Endothelial cell of umbilical vein (primary cell): ENCODE data around the gene CFAP73. TPM values are rescaled to one million over a fixed set of nuclear protein-coding genes. Genes with fewer than 3 reads are reported as not detected.
A peak's percentile ranks its signal among the peaks of the same experiment; 100 is the strongest.

Source experiments
- BruUV-seq: library from RNA; stranded (reverse); fragments of 400-500 nt; replicated peaks from 2 replicates; lab custom pipeline; 2021; lab: Mats Ljungman, UMichigan
- CTCF ChIA-PET: fragments of 300-600, 350-600 bp; sonication (Branson Sonifier 250); formaldehyde crosslinking; loops from one replicate; lab custom pipeline; 2021; ENCODE audit warnings: antibody characterized with exemption, inconsistent platforms; lab: Charles Lee
- POLR2A ChIA-PET: fragments of 300-600, 350-600 bp; sonication (Branson Sonifier 250); formaldehyde crosslinking; loops from one replicate; lab custom pipeline; 2021; ENCODE audit warnings: antibody characterized with exemption, inconsistent platforms; lab: Charles Lee
- DNase-seq: peaks from one replicate; pipeline ENCODE4 v3.0.0-alpha.2; 2011; ENCODE audit warnings: low read depth, low spot score
- FAIRE-seq: peaks from 2 replicates; lab custom pipeline; 2011; peaks lifted over from hg19 to GRCh38; lab: Jason Lieb, UNC
- H2AFZ ChIP-seq: 2 replicates; pipeline ENCODE4 v1.6.0; 2012; ENCODE audit warnings: low read depth, low read length, control low read depth, inconsistent platforms
- H3K27ac ChIP-seq: 2 replicates; pipeline ENCODE4 v1.5.1; 2011; ENCODE audit warnings: low read depth, mild to moderate bottlenecking, control low read depth, low read length, moderate library complexity; ENCODE audit not compliant: insufficient read depth
- H3K27me3 ChIP-seq, 2 experiments: 2 replicates each; pipeline versions ENCODE4 v1.6.0 to v1.6.1; 2011; ENCODE audit warnings: low read length in 2 of 2, mixed read lengths in 1 of 2; ENCODE audit not compliant: control insufficient read depth in 2 of 2, insufficient read depth in 2 of 2
- H3K36me3 ChIP-seq, 2 experiments: 2 replicates in 1 of 2; 3 replicates in 1 of 2; pipeline ENCODE4 v1.5.1; 2011; ENCODE audit warnings: low read length in 2 of 2, mild to moderate bottlenecking in 1 of 2, moderate library complexity in 1 of 2; ENCODE audit not compliant: control insufficient read depth in 2 of 2, insufficient read depth in 2 of 2; ENCODE audit errors: extremely low read depth in 1 of 2
- H3K4me1 ChIP-seq: 3 replicates; pipeline ENCODE4 v1.5.1; 2011; ENCODE audit warnings: mild to moderate bottlenecking, low read length; ENCODE audit not compliant: control insufficient read depth, insufficient read depth; ENCODE audit errors: extremely low read depth
- H3K4me2 ChIP-seq: 2 replicates; pipeline ENCODE4 v1.6.1; 2011; ENCODE audit warnings: low read length, control low read depth, mixed read lengths; ENCODE audit not compliant: insufficient read depth
- H3K4me3 ChIP-seq, 3 experiments: fragments of 200-600 bp in 1 of 3; sonication (generic), shearing (Covaris generic) in 1 of 3; replicated peaks in 1 of 3; 2 replicates each; pipeline ENCODE4 v1.5.1; 2011 to 2016; ENCODE audit warnings: control low read depth in 3 of 3, low read length in 3 of 3, mild to moderate bottlenecking in 2 of 3, inconsistent platforms in 1 of 3, low read depth in 1 of 3, moderate library complexity in 1 of 3; ENCODE audit not compliant: insufficient read depth in 1 of 3
- H3K79me2 ChIP-seq: 2 replicates; pipeline ENCODE4 v1.6.0; 2012; ENCODE audit warnings: low read length, inconsistent platforms; ENCODE audit not compliant: control insufficient read depth, insufficient read depth
- H3K9ac ChIP-seq: replicated peaks from 2 replicates; pipeline ENCODE3; 2011; ENCODE audit warnings: low read length, control low read depth; ENCODE audit not compliant: insufficient read depth; ENCODE audit errors: extremely low read depth
- H3K9me1 ChIP-seq: replicated peaks from 3 replicates; pipeline ENCODE4 v1.6.0; 2011; ENCODE audit warnings: mild to moderate bottlenecking, low read length; ENCODE audit not compliant: control insufficient read depth, insufficient read depth; ENCODE audit errors: extremely low read depth
- H3K9me3 ChIP-seq: replicated peaks from 2 replicates; pipeline ENCODE4 v1.5.1; 2012; ENCODE audit warnings: low read length, inconsistent platforms; ENCODE audit not compliant: control insufficient read depth, insufficient read depth
- H4K20me1 ChIP-seq: replicated peaks from 2 replicates; pipeline ENCODE3; 2011; ENCODE audit warnings: mild to moderate bottlenecking, low read length; ENCODE audit not compliant: control insufficient read depth, insufficient read depth; ENCODE audit errors: extremely low read depth
- CTCF ChIP-seq, 2 donors: IDR thresholded peaks; 1 replicate in 1 of 2; 2 replicates in 1 of 2; pipeline ENCODE4 v1.5.1; 2011; ENCODE audit warnings: low read length in 2 of 2, mild to moderate bottlenecking in 2 of 2, moderate library complexity in 2 of 2, control low read depth in 1 of 2, inconsistent platforms in 1 of 2, low read depth in 1 of 2; ENCODE audit not compliant: insufficient read depth in 1 of 2; ENCODE audit errors: extremely low read depth in 1 of 2
- EZH2 ChIP-seq: IDR thresholded peaks from 2 replicates; pipeline ENCODE4 v1.6.1; 2012; ENCODE audit warnings: borderline replicate concordance, low read depth, mild to moderate bottlenecking, moderate library complexity, low read length, inconsistent platforms; ENCODE audit not compliant: severe bottlenecking
- FOS ChIP-seq: IDR thresholded peaks from 2 replicates; pipeline ENCODE4 v1.6.1; 2011; ENCODE audit warnings: mild to moderate bottlenecking, low read length, moderate library complexity, borderline replicate concordance; ENCODE audit not compliant: insufficient read depth
- GATA2 ChIP-seq: IDR thresholded peaks from 2 replicates; pipeline ENCODE4 v1.7.0; 2011; ENCODE audit warnings: low read depth, mild to moderate bottlenecking, moderate library complexity, mixed read lengths, low read length; ENCODE audit not compliant: insufficient read length, insufficient read depth
- JUN ChIP-seq: IDR thresholded peaks from 2 replicates; pipeline ENCODE4 v1.6.1; 2011; ENCODE audit warnings: borderline replicate concordance, low read depth; ENCODE audit not compliant: insufficient read length, insufficient read depth
- MAX ChIP-seq: IDR thresholded peaks from 2 replicates; pipeline ENCODE4 v1.6.1; 2011; ENCODE audit not compliant: insufficient read depth, insufficient read length
- MYC ChIP-seq: IDR thresholded peaks from one replicate; pipeline ENCODE4 v1.6.1; 2011; ENCODE audit warnings: mild to moderate bottlenecking, low read depth, low read length
- POLR2A ChIP-seq: IDR thresholded peaks from 2 replicates; pipeline ENCODE4 v1.6.1; 2012; ENCODE audit warnings: low read depth, mild to moderate bottlenecking, control low read depth, low read length
- POLR2AphosphoS5 ChIP-seq: IDR thresholded peaks from 2 replicates; pipeline ENCODE4 v1.6.1; 2012; ENCODE audit warnings: low read depth, mild to moderate bottlenecking, control low read depth, low read length, moderate library complexity; ENCODE audit not compliant: insufficient read depth
- dilution Hi-C: fragments of 300-500 bp; cut with MboI; formaldehyde crosslinking; loops from one replicate; pipeline ENCODE4 v1.15.0; 2019; ENCODE audit warnings: low sequenced_read_pairs; ENCODE audit not compliant: extremely low pct_ligation_motif_present
- intact Hi-C: fragments of 100-400 bp; cut with micrococcal nuclease; formaldehyde crosslinking; loops from one replicate; pipeline ENCODE4 v1.10.0; 2022
- polyA plus RNA-seq, 4 experiments: library from polyadenylated mRNA; depleted of rRNA in 3 of 4; stranded (reverse) in 3 of 4; unstranded in 1 of 4; fragments of >200 nt; gene quantifications; 2 replicates each; pipeline versions ENCODE4 v1.2.1 to v1.2.3, GENCODE V29; 2011 to 2012; ENCODE audit warnings: missing spikeins in 1 of 4
- total RNA-seq: library from RNA; stranded (reverse); gene quantifications from 2 replicates; pipeline ENCODE4 v1.2.3, GENCODE V29; 2021

The CFAP73 gene
- total and polyA plus RNA-seq, 2 donors (not counting 3 experiments of a cell fraction or from before 2014, with no cell fraction given) = not detected

GRCh38 chr12:113162102-113163029, 12.8 kb downstream of the CFAP73 start:
- DNase-seq (peak; percentile 15), FAIRE-seq (peak; percentile 12)
- H3K9me1 ChIP-seq = no peaks in the 10 kb centered on the region
- no TSS peak for BruUV-seq
- no peak overlapping the region for H3K9ac ChIP-seq
- H3K27me3 ChIP-seq = no peaks in the 10 kb centered on the region
- CTCF ChIA-PET = interaction anchor here (0.7 to 4.3 kb wide), 4 partner anchors 8 to 170 kb away, joined by 3 to 17 read pairs (median 8); no protein-coding TSS in a partner anchor
- H2AFZ ChIP-seq = no peak overlapping the region
- H3K27ac ChIP-seq = no peak overlapping the region
- TF ChIP-seq GATA2 = no peak
- TF ChIP-seq MYC = no peak
- no peak for TF ChIP-seq POLR2A
- TF ChIP-seq EZH2 = no peak
- no peak for TF ChIP-seq MAX
- no peak for TF ChIP-seq JUN
- TF ChIP-seq CTCF (IDR thresholded peaks at IDR 0.05; ENCODE audit: extremely low read depth in 1 of 2, insufficient read depth in 1 of 2, low read depth in 1 of 2, low read length in 2 of 2) = no peak
- TF ChIP-seq POLR2AphosphoS5 = no peak
- TF ChIP-seq FOS = no peak
- POLR2A ChIA-PET = interaction anchor here (0.7 kb wide), 1 partner anchor 18 kb away, joined by 5 read pairs; no protein-coding TSS in a partner anchor
- no peak overlapping the region for H3K4me3 ChIP-seq
- H3K4me2 ChIP-seq = no peak overlapping the region
- H3K36me3 ChIP-seq = peaks cover 11 to 47% of the 10 kb centered on the region in 2 experiments
- dilution Hi-C loops = no loop called here
- intact Hi-C loops = loop anchor here (2.0 kb wide), 1 partner anchor 18 kb away; no protein-coding TSS in a partner anchor
- no peaks in the 10 kb centered on the region for H3K9me3 ChIP-seq
- no peaks in the 10 kb centered on the region for H3K4me1 ChIP-seq
- no peaks in the 10 kb centered on the region for H4K20me1 ChIP-seq
- H3K79me2 ChIP-seq = no peaks in the 10 kb centered on the region
